ENCODE results near the gene OR9A2.

GRCh38 chr7:143048827-143049226 lies 21.9 kb upstream of the OR9A2 start:
- no peak for TF ChIP-seq CTCF (conservative IDR thresholded peaks at IDR 0.05)
- no peak for TF ChIP-seq EZH2 (IDR thresholded peaks at IDR 0.05; ENCODE audit: low read depth)
